ENCODE results near the gene CCDC9. TPM values are rescaled to one million over a fixed set of nuclear protein-coding genes. Genes with fewer than 3 reads are reported as not detected.

CCDC9 gene
- total and polyA plus RNA-seq, 2 of the 13 experiments (the other 11 are each of a cell fraction or from before 2014, with no cell fraction given), result 2.9 to 6.3 TPM

GRCh38 chr19:47313754-47314295 is 57.5 kb downstream of the CCDC9 start (continued):
- TF ChIP-seq ZBTB38 (CRISPR knock-in tag; IDR thresholded peaks at IDR 0.05) (0 out of 2 replicates have a peak, but pooled peaks have one; percentile 35), FIP1L1 (IDR thresholded peaks at IDR 0.05; ENCODE audit: borderline replicate concordance, insufficient read depth, low read depth, low read length) (no peak), ZBTB46 (CRISPR knock-in tag; IDR thresholded peaks at IDR 0.05; ENCODE audit: borderline replicate concordance) (no peak), RBM22 (optimal IDR thresholded peaks at IDR 0.05; ENCODE audit: low read length) (no peak), ZNF260 (CRISPR knock-in tag; IDR thresholded peaks at IDR 0.05; ENCODE audit: borderline replicate concordance, low read depth) (no peak), LBX2 (CRISPR knock-in tag; IDR thresholded peaks at IDR 0.05; ENCODE audit: borderline replicate concordance) (no peak), ZNF292 (CRISPR knock-in tag; IDR thresholded peaks at IDR 0.05; ENCODE audit: borderline replicate concordance, low read depth) (no peak), ETS1 (CRISPR knock-in tag; IDR thresholded peaks at IDR 0.05) (no peak)
